ENCODE measurements around the gene ACSL5. TPM values are rescaled to one million over a fixed set of nuclear protein-coding genes. Genes with fewer than 3 reads are reported as not detected.

ACSL5 gene
- total and polyA plus RNA-seq, 2 of the 4 experiments (the other 2 are of a cell fraction): 0.87 to 1.3 TPM

- no peak overlapping the region for H3K14ac ChIP-seq (replicated peaks; ENCODE audit: low read depth, low read length)
- ChIA-PET POLR2A (ENCODE audit: unreplicated experiment) (no interaction called here), CTCF (no interaction called here)
- H2AFZ ChIP-seq (replicated peaks; ENCODE audit: low read length, poor library complexity): no peak overlapping the region
- no peak overlapping the region for H2BK120ac ChIP-seq (ENCODE audit: low read depth, low read length)
- no peak overlapping the region for H3K4ac ChIP-seq (ENCODE audit: low read depth, low read length)
- H3K4me3 ChIP-seq (ENCODE audit: insufficient read depth, low read depth, low read length): no peak overlapping the region
- no peak overlapping the region for H2BK5ac ChIP-seq (ENCODE audit: low read depth, low read length, poor library complexity, severe bottlenecking)
- H3K4me2 ChIP-seq (ENCODE audit: low read depth, low read length): no peak overlapping the region
- no peak overlapping the region for H3K27ac ChIP-seq (ENCODE audit: insufficient read depth, low read length)
- no peak overlapping the region for H4K91ac ChIP-seq (ENCODE audit: insufficient read depth, low read depth, low read length)
- no peak for TF ChIP-seq FOS (IDR thresholded peaks at IDR 0.05; ENCODE audit: low read depth, low read length)
- no peak overlapping the region for H2BK20ac ChIP-seq (ENCODE audit: low read depth, low read length)
- H4K8ac ChIP-seq (ENCODE audit: low read depth in 2 of 2, low read length in 2 of 2): no peak overlapping the region
- intact Hi-C loops (cut with micrococcal nuclease): no loop called here
- H3K9me3 ChIP-seq (ENCODE audit: control insufficient read depth, insufficient read depth, low read length): no peaks in the 10 kb centered on the region
- no peak overlapping the region for H3K9ac ChIP-seq (ENCODE audit: low read depth, low read length)
- no peak overlapping the region for H3K18ac ChIP-seq (ENCODE audit: low read depth, low read length)
- H3K36me3 ChIP-seq (ENCODE audit: control insufficient read depth, insufficient read depth, low read length): no peaks in the 10 kb centered on the region
- dilution Hi-C loops (cut with HindIII; ENCODE audit: low sequenced_read_pairs, unreplicated experiment): no loop called here
- no peak overlapping the region for H3K23ac ChIP-seq (ENCODE audit: low read depth, low read length)
- ATAC-seq (ENCODE audit: low read depth) (no peak), DNase-seq (no peak)
- H2AK9ac ChIP-seq (replicated peaks; ENCODE audit: low read depth, low read length, poor library complexity): no peak overlapping the region
- in situ Hi-C loops (cut with MboI; ENCODE audit: low sequenced_read_pairs): no loop called here
- H4K5ac ChIP-seq (ENCODE audit: low read depth, low read length): no peak overlapping the region
- no peaks in the 10 kb centered on the region for H3K9me1 ChIP-seq (ENCODE audit: insufficient read depth, low read length)
- H3K27me3 ChIP-seq (ENCODE audit: control insufficient read depth, insufficient read depth, low read length): no peaks in the 10 kb centered on the region
- no peaks in the 10 kb centered on the region for H4K20me1 ChIP-seq (ENCODE audit: insufficient read depth, low read length)
- no TSS peak for BruUV-seq (replicated peaks)
- no peak overlapping the region for H2BK15ac ChIP-seq (ENCODE audit: low read depth, low read length)
- H3K56ac ChIP-seq (ENCODE audit: extremely low read depth, insufficient read depth, low read length): no peak overlapping the region
- H3K79me1 ChIP-seq (ENCODE audit: low read depth in 1 of 2, low read length in 2 of 2): no peaks in the 10 kb centered on the region
- H2AK5ac ChIP-seq (ENCODE audit: low read depth, low read length): no peak overlapping the region
- WGBS, 2 experiments (ENCODE audit: extremely low coverage in 2 of 2, insufficient read length in 1 of 2): 93% methylated on average over 5 of the region's 8 CpGs; no CpG with 5 or more reads in 1 of the 2 experiments
- no peaks in the 10 kb centered on the region for H3K4me1 ChIP-seq (ENCODE audit: control insufficient read depth, insufficient read depth, low read length)
Measured at GRCh38 chr10:112351146-112351545, 22.8 kb upstream of the ACSL5 start.

All from IMR-90 (cell line).